OCI-M2 (cell line): ENCODE results near the gene NXN.
"Not testable (repeated sequence)": the region's sequence is repeated elsewhere in the genome, so short reads cannot be mapped to it uniquely, and the experiment has no call there.

Source experiments
- DNase-seq: peaks from one replicate; lab custom pipeline; 2025; ENCODE audit not compliant: unreplicated experiment; lab: John Stamatoyannopoulos, UW

NXN gene

GRCh38 chr17:836151-836550 lies 143.4 kb downstream of the NXN start:
- DNase-seq = no peak

- not testable (repeated sequence) for DNase-seq
Observed at GRCh38 chr17:835721-836120, 143.9 kb downstream of the NXN start.

- no peak for DNase-seq
Observed at GRCh38 chr17:835263-835662, 144.3 kb downstream of the NXN start.

GRCh38 chr17:834136-834535 lies 145.4 kb downstream of the NXN start:
- no peak for DNase-seq

- no peak for DNase-seq
Observed at GRCh38 chr17:830950-831349, 148.6 kb downstream of the NXN start.

GRCh38 chr17:830381-830780 lies 149.2 kb downstream of the NXN start:
- no peak for DNase-seq

GRCh38 chr17:829614-830013 lies 150.0 kb downstream of the NXN start:
- not testable (repeated sequence) for DNase-seq

GRCh38 chr17:828761-829160 lies 150.8 kb downstream of the NXN start:
- DNase-seq = no peak

- no peak for DNase-seq
Observed at GRCh38 chr17:826778-827177, 152.8 kb downstream of the NXN start.

- DNase-seq = no peak
Observed at GRCh38 chr17:825216-825615, 154.4 kb downstream of the NXN start.

GRCh38 chr17:824378-824777 lies 155.2 kb downstream of the NXN start:
- DNase-seq = no peak

- no peak for DNase-seq
Observed at GRCh38 chr17:823501-823902, 156.1 kb downstream of the NXN start.

- DNase-seq = no peak
Observed at GRCh38 chr17:819251-819650, 160.3 kb downstream of the NXN start.

GRCh38 chr17:814371-814770 lies 165.2 kb downstream of the NXN start:
- no peak for DNase-seq

GRCh38 chr17:812638-813204 lies 166.9 kb downstream of the NXN start:
- DNase-seq = no peak

GRCh38 chr17:811051-811784 lies 168.4 kb downstream of the NXN start:
- no peak for DNase-seq

GRCh38 chr17:807523-808294 lies 171.9 kb downstream of the NXN start:
- DNase-seq = no peak

- DNase-seq = no peak
Observed at GRCh38 chr17:806781-807522, 172.6 kb downstream of the NXN start.

- no peak for DNase-seq
Observed at GRCh38 chr17:806346-806745, 173.2 kb downstream of the NXN start.

- DNase-seq = not testable (repeated sequence)
Observed at GRCh38 chr17:805886-806285, 173.7 kb downstream of the NXN start.
